ENCODE results near the gene DGKH.
"Not testable (repeated sequence)": the region's sequence is repeated elsewhere in the genome, so short reads cannot be mapped to it uniquely, and the experiment has no call there.

The DGKH gene

DNA sequence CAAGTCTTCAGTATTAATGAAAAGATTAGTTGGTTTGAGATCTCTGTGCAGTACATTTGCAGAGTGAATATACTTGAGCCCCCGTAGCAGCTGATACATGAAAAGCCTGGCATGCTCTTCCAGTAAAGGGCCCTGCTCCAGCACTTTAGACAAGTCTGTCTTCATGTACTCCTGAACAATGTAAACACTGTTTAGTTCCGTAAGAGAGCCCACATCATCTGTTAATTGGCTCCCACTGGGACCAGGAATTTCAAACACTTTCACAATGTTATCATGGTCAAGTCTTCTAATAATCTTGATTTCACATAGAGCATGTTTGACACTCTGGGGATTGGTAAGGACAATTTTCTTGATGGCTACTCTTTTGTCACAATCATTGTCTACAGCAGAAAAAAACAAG lies 22.2 kb downstream of the DGKH start:
- DNase-seq (ENCODE audit: low read depth in 3 of 3, low spot score in 1 of 3) = not testable (repeated sequence)

DNA sequence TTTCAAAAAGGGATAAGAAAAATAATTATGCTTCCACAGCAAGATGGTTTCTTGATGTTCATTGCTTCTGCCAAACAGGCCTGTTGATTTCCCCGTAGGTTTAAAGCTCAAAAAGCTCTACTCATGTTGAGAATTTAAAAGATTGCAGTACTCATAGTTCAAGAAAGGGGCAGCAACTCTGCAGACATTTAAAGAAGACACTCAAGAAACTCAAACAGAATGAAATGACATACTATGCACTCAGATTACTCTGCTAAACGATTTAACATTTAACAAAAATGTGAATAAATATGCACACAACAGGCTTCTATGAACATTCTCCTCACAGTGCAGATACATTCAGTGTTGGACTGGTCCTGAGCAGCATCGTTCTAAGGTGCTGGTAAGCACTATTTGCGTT lies 22.7 kb downstream of the DGKH start:
- DNase-seq (ENCODE audit: low read depth in 3 of 3, low spot score in 1 of 3) = not testable (repeated sequence)

DNA sequence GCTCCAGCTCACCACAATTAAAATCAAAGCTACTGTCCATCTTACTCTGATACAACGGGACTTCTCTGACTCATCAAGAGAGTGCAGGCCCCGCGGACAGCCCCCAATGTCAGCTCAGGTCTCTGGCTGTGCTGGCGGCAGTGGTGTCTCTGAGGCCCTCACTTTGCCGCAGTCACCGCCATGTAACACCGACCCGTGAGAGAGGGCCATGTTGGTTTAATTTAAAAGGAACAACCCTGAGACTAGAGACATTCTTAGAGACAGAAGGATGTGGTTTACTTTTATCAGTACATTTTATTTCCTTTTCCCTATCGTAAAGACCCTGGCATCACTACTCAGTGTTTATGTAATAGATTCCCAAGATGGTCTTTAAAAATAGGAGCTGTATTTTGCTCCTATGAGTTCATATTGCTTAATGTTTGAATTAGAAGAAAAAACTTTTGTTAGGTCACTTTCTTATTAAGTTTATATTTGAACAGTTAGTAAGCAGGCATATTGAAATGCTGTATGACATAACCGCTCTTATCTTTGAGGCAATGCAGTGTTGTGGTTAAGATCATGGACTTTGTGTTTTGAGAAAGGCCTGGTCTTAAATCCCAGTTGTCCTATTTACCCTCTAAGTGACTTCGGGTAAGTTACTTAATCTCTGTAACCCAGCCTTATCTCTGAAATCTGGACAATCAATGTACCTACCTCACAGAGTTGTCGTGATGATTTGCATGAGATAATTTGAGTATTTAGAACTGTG lies 23.4 kb downstream of the DGKH start:
- no peak for DNase-seq (ENCODE audit: low read depth in 3 of 3, low spot score in 1 of 3)

DNA sequence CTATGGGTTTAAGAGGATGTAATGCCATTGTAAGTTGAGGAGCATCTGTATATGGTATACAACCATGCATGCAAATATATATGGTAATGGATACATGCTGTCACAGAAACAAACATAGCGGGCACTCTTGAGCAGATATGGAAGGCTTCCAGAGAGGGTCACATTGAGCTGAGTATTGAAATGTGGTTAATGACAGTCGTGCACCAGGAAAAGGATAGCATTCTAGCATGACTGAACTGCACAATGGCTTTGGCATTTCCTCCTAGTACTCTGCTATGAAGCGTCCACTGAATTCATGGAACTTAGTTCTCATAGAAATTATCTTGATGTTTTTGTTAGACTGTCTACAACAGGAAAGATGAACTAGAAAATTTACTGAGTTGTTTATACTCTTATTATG lies 25.2 kb downstream of the DGKH start:
- no peak for DNase-seq (ENCODE audit: low read depth in 3 of 3, low spot score in 1 of 3)

DNA sequence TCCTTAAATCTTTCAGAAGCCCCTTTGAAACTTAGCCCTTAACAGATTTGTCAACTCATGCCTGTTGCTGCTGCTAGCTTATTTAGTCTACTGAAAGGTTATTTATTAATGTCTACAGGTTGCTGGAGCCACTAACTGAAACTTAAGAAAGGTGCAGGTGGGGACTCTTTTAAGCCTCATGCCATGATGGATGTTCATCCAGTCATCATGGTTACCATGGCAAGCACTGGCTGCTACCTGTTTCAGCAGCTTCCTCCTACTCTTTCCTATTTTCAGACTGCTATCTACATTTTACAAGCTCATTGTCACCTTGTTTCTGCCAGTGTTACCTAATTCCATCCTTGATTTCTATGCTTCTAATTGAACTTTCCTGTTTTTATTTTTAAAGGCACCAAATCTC lies 27.1 kb downstream of the DGKH start:
- DNase-seq (ENCODE audit: low read depth in 3 of 3, low spot score in 1 of 3) = no peak

DNA sequence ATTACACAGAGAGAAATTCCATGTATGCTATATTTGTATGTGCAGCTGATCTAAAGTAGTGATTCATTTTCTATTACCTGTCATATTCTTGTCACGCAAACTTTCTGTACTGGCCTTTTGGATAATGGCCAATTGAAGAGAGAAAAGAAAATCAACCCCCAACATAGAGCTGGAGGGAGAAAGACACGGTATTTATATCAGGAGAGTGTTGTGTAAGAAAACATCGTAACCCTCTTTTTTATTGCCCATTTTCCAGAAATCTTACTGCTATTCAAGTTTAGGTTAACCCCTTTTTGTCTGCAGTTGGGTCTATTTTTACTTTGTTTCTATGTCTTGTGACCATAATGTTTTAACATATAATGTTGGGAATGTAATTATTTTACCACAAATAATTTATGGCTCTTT lies 27.9 kb downstream of the DGKH start:
- no peak for DNase-seq (ENCODE audit: low read depth in 3 of 3, low spot score in 1 of 3)

DNA sequence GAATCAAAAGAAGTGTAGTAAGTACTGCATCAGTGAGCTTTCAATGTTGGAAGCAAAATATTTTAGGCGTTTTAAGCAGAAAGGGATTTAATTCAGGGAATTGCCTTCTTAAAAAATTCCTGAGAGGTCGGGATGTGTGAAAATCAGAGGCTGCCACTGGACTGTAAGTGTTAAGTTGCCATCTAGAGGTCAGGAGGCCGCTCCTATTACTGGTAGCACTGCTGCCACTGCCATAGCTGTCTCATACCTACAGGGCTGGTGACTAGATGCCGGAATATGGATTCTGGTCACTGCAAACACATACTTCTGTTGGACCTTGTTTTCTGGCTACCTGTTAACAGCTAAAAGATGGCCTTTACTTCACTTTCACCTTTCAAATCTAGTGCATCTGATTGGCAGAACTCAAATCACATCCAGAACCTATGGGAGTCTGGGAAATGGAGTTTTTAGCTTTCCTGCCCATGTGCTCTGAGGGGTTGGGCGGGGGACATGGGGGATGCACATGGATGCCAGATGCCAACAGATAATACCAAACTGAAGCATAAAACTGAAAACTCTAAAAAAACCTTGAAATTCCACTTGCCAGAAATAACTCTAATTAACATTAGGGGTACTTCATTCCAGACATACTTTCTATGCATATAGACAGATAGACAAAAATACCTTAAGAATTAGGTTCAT lies 29.8 kb downstream of the DGKH start:
- no peak for DNase-seq (ENCODE audit: low read depth in 3 of 3, low spot score in 1 of 3)

DNA sequence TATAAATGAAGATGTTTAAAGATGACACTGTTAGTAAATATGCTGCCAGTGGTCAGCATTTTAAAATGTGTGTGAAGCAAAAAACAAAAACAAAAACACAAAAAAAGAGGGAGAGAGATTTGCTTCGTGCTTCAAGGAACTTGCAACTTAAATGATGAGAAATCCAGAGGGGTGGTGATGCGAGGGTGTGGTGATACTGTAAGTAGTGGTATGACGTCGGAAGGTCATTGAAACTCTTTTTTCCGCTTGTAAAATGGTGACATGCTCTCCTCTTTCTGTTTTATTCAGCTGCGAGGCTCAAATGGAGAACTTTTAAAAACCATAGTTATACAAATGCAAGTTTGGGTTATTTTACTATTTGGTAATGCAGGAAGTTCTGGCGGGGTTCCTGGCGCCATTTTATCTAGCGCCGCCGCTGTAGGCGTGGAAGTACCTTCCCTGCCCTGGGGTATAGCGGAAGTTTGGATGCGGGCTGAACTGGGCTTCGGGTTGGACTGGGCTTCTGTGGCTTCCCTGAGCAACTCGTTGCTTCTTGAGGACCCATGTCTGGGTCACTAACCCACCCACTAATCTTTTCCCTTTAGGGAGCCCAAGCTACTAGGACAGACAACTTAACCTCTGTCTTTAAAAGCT lies 34.8 kb downstream of the DGKH start:
- no peak for DNase-seq (ENCODE audit: low read depth in 3 of 3, low spot score in 1 of 3)

DNA sequence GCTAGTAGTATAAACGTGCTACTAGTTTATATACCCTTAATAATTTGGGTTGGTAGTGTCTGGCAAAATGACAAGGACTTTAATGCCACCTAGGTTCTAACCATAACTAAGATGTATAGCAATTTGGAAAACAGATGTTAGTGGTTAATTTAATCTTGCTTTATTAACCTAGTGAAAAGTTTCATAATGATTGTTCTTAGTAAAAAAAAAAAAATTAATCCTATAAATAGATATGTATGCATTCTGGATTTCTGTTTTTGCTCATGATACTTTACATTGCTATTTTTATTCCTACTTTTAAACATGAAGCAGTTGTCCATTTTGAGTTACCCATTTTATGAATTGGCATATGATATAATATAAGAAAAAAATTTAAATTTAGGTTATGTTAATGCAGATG lies 36.3 kb downstream of the DGKH start:
- no peak for DNase-seq (ENCODE audit: low read depth in 3 of 3, low spot score in 1 of 3)

DNA sequence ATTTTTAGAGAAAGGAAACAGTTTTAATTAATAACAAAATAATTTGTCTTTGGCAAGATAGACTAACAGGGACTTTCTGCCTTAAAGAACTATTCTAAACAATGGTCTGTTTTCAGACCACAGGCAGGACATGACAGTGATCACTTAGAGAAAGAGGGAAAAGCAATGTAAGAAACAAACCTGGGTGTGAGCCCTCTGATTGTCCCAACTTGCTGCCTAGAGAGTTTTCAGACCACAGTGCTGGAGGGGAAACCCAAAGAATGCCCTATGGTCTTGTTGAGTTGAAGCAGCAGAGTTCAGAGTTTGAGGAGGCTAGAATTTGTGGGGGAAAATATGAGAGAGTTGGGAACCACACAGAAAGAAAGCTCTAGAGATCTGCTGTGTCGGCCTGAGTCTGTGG lies 38.1 kb downstream of the DGKH start:
- no peak for DNase-seq (ENCODE audit: low read depth in 3 of 3, low spot score in 1 of 3)

DNA sequence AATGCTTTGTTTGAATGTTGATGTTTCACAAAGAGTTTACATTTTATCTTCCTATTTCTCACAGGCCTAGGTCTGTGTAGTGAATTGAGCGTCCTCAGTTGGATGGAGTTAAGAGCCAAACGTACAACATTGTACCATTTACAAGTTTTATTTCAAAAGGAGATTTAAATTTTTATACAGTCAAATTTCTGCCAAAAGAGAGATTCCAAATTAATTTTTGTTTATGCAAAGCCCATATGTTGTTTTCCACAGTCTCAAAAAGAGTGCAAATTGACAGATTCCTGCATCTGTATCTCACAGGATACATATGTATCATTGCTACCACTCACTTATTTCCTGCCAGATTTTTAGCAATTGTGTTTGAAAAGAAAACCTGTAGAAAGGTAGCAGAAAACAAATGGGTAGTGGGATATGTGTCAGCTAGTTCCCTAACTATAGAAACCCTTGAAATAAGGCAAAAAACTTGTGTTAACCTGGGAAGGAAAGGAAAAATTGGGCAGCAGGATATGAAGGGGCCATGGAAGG lies 46.1 kb downstream of the DGKH start:
- DNase-seq (ENCODE audit: low read depth in 3 of 3, low spot score in 1 of 3) = no peak

DNA sequence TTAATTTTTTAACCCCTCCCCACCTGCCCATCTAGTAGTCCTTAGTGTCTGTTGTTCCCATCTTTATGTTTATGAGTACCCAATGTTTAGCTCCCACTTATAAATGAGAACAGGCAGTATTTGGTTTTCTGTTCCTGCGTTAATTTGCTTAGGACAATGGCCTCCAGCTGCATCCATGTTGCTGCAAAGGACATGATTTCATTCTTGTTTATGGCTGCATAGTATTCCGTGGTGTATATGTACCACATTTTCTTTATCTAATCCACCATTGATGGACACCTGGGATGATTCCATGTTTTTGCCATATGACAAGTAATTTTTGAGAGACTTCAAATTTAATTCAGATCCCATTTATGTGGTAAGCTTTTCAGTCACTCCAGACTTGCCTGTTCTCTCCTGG lies 47.8 kb downstream of the DGKH start:
- DNase-seq (ENCODE audit: low read depth in 3 of 3, low spot score in 1 of 3) = not testable (repeated sequence)

DNA sequence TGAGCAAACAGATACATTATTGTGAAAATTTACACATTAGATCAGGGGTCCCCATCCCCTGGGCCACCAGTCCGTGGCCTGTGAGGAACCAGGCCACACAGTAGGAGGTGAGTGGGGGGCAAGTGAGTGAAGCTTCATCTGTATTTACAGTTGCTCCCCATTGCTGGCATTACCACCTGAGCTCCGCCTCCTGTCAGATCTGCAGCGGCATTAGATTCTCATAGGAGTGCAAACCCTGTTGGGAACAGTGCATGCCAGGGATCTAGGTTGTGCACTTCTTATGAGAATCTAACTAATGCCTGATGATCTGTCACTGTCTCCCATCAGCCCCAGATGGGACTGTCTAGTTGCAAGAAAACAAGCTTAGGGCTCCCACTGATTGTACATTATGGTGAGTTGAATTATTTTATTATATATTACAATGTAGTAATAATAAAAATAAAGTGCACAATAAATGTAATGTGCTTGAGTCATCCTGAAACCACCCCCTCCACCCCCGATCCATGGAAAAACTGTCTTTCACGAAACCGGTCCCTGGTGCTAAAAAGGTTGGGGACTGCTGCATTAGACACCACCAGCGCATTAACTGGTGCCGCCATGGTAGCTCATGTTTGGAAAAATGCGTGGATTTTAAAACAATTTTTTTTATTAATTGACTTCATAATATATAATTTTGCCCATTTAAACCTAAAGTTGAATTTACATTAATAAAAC lies 51.7 kb downstream of the DGKH start:
- DNase-seq (ENCODE audit: low read depth in 3 of 3, low spot score in 1 of 3) = no peak

DNA sequence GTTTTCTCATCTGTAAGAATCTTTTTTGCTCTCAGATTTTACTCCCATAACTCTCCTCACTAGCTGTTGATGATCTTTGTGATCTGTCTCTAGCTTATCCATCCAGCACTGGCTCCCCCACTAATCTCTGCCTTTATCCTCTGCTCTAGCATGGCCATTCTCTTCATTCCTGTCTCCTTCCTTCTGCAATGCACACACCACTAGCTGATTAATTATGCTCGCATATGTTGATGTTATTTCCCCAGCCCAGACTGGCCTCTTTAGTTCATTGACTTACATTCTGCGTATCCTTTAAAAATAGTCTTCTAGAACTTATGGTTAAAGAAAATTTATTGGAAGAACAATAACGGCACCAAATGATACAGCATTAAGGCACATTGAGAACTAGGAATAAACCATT lies 52.5 kb downstream of the DGKH start:
- no peak for DNase-seq (ENCODE audit: low read depth in 3 of 3, low spot score in 1 of 3)

DNA sequence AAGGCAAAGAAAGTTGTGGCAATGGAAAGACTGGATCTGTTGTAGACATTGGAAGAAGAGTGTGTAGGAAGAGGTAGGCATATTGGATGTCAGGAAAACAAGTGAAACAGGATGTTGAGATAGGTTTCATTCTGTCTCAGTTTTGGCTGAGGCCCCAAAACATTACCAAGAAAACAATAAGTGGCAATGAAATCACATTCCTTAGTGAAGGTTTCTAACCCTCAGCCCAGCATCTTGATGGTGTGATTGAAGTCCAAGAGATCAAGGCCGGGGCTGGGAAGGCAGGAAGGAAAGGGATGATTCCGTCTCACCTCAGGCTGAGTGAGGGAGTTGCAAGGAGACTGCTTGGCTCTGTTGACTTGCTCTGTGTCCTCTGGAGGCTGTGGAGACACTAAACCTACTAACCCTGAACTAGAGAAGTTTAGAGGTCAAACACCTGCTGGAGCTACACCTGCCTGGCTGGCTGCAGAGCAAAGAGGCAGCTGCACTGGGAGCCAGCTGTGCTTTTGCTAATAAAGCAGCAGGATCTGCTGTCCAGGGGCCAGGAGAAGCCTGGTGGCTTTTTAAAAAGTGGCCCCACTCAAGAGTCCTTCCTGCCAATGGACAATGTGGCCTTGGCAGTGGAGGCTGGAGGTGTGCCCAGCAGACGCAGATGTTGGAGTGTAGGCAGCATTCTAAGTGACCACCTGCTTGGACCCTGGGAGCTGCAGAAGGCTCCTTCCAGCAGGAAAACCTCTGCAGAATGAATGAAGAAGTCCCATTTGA lies 53.6 kb downstream of the DGKH start:
- no peak for DNase-seq (ENCODE audit: low read depth in 3 of 3, low spot score in 1 of 3)

DNA sequence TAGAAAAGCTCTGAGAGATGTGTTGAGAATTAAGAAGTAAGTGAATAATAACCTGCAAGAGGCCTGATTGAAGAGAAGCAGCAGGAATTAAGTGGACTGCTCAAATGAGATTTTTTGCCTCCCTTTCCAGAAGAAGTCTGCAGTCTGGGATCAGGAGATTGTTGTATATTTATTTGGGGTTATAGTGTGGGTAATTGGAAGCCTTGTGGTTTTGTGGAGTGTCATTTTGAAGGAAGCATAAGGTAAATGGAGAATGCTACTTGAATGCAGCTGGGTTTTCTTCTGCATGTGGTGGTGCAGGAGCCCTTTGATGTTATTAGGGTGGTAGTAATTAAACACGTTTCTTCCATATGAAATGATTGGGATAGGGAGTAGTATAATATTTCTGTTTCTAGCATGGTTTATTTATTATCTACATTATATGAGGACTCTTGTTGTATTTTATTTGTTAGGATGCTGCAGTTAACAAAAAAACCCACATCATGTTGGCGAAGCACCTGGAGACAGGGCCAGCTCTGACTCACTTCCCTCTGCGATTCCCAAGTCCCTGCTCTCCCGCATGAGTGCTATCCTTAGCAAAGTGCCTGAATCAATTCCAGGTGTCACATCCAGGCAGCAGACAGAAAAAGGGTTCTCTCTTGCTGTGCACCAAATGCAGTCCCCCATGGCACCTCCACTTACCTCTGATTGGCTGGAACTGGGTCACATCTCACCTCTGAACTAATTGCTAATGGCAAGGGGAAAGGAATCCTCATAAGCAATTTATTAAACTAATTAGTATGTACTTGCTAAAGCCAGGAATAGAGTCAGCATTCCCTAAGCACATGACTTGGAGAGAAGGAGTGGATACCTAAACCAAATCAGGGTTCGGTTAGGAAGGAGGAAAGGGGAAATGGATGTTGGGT lies 54.8 kb downstream of the DGKH start:
- no peak for DNase-seq (ENCODE audit: low read depth in 3 of 3, low spot score in 1 of 3)

DNA sequence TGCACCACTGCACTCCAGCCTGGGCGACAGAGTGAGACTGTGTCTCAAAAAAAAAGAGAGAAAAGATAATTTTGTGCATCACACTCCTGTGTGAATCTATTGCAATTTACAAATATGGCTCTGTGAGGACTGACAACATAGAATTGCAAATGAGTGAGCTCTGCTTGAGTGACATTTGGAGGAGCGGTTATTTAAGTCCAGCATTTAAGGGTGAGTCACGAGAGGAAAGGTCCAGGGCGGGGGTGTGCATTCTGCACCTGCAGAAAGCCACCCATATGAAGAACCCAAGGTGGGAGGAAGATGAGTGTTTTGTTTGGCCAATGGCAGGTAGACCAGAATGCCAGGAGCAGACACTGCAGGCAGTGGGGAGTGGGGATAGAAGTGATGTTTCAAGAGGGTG lies 58.5 kb downstream of the DGKH start:
- DNase-seq (ENCODE audit: low read depth in 3 of 3, low spot score in 1 of 3) = no peak

DNA sequence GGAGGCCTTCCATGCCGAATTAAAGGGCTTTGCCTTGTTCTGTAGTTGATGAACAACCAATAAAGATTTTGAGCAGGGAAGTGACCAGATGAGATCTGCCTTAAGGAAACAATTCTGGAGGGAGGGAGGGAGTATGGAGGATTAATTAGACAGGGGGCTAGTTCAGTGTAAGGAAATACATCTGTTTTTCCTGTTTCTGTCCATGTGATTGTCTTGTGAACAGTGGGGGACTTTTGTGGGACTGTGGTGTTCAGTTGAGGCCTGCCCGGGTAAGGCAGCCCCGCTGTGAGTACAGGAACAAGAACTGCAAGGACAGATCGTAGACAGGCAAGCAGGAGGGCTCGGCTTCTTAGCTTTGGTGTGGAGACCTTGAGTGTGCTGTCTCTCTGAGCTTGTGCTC lies 59.0 kb downstream of the DGKH start:
- DNase-seq (ENCODE audit: low read depth in 3 of 3, low spot score in 1 of 3) = no peak

DNA sequence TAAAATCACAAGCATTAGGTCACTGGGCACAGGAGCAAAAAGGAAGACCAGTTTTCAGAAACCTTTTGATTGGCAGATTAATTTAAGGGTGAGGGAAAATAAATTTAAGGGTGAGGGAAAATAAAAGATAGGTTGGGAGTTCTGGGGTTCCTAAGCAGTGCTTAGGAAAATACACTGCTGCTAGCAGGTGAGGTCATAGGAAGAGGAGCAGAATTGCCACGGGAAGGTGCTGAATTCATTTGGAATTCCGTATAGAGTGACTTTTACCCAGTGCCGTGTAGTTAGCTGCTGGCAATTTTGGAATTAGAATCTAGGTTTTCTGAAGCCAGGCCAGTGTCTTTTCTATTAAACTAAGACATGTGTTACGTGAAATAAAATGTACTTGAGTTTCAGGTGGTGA lies 59.8 kb downstream of the DGKH start:
- no peak for DNase-seq (ENCODE audit: low read depth in 3 of 3, low spot score in 1 of 3)

DNA sequence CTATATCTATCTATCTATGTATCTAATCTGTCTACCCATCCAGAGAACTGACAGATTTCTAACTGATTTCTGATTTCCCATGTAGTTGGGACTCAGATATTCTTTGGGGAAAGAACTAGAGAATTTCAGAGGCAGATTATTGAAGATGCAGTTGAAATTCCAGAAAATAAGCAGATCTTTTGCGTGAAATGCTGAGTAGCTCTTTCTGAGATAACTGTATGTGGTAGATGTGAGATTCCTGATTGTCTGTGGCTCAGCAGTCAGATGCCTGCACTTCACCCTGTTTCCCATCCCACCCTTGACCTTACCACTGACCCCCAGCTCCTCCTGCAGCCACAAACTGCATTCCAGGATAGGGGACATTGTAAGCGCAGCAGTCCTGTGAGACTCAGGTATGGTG lies 61.5 kb downstream of the DGKH start:
- DNase-seq (ENCODE audit: low read depth in 3 of 3, low spot score in 1 of 3) = no peak

Measured in stimulated activated CD4-positive, alpha-beta T cell treated with anti-CD3 and anti-CD28 coated beads, TNF-alpha, amount 100 ng/mL, for 1 hour (primary cell).